A673 (cell line): ENCODE results near the gene CEP89.

Experiments used
- EZH2 ChIP-seq: fragments of 200-600 bp; sonication (generic); IDR thresholded peaks from 2 replicates; pipeline ENCODE4 v1.6.1; 2017; ENCODE audit warnings: borderline replicate concordance, low read depth, mild to moderate bottlenecking, mixed read lengths, antibody characterized with exemption, low read length; ENCODE audit not compliant: poor library complexity, severe bottlenecking
- TF ChIP-seq, protein P1 (sequence below): fragments of 300-800, 200-600 bp; sonication (generic); conservative IDR thresholded peaks from 2 replicates; pipeline ENCODE4 v1.5.1; 2017; ENCODE audit warnings: low read depth, mild to moderate bottlenecking, antibody characterized with exemption, low read length, moderate library complexity, mixed read lengths

DNA sequence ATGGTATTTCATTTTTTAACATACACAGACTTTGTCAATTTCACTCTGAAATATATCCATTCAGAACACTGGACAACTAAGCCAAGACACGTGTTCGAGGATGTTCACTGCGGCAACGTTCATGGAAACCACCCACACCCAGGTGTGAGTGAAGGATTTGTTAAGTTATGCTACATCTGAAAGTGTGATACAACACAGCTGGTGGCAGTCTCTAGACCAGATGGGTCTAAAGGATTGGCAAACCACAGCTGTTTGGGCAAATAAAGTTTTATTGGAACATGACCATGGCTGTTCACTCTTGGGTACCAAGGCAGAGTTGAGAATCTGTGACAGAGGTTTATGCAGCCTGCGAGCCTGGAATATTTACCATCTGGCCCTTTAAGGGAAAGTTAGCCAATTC, 114.2 kb downstream of the CEP89 start:
- TF ChIP-seq, protein P1, sequence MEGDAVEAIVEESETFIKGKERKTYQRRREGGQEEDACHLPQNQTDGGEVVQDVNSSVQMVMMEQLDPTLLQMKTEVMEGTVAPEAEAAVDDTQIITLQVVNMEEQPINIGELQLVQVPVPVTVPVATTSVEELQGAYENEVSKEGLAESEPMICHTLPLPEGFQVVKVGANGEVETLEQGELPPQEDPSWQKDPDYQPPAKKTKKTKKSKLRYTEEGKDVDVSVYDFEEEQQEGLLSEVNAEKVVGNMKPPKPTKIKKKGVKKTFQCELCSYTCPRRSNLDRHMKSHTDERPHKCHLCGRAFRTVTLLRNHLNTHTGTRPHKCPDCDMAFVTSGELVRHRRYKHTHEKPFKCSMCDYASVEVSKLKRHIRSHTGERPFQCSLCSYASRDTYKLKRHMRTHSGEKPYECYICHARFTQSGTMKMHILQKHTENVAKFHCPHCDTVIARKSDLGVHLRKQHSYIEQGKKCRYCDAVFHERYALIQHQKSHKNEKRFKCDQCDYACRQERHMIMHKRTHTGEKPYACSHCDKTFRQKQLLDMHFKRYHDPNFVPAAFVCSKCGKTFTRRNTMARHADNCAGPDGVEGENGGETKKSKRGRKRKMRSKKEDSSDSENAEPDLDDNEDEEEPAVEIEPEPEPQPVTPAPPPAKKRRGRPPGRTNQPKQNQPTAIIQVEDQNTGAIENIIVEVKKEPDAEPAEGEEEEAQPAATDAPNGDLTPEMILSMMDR, result no peak
- no peak for TF ChIP-seq EZH2
